ENCODE results near the gene CENPV.
"Not testable (repeated sequence)": the region's sequence is repeated elsewhere in the genome, so short reads cannot be mapped to it uniquely, and the experiment has no call there.

The CENPV gene

GRCh38 chr17:16353317-16354174, at the start of gene CENPV:
CENPV (minus strand) TSS chr17:16353469; CDS start chr17:16353436, 33 bp downstream.
- Histone ChIP-seq H3K27ac (ENCODE audit: low read depth, low read length, poor library complexity, severe bottlenecking) (peak within 1 kb of the TSS; percentile 91), H3K4me1 (ENCODE audit: insufficient read depth, low read length, severe bottlenecking) (peaks cover 41% of the 10 kb centered on the region), H2AFZ (ENCODE audit: low read length) (peak within 1 kb of the TSS; percentile 93; the same call in 1 of the 2 replicates), H3K79me2 (ENCODE audit: insufficient read depth, low read length) (peaks cover 32% of the 10 kb centered on the region), H3K36me3 (ENCODE audit: insufficient read depth, low read length) (peaks cover 15% of the 10 kb centered on the region), H3K4me3 (ENCODE audit: low read depth, low read length, poor library complexity, severe bottlenecking) (peak within 1 kb of the TSS; percentile 75), H3K27me3 (ENCODE audit: insufficient read depth, low read length) (no peaks in the 10 kb centered on the region), H3K9ac (ENCODE audit: low read length) (peak within 1 kb of the TSS; percentile 95), H3K4me2 (ENCODE audit: low read length) (peak within 1 kb of the TSS; percentile 87), H3K9me3 (ENCODE audit: low read length) (no peaks in the 10 kb centered on the region), H3K9me2 (ENCODE audit: low read depth, low read length) (no peaks in the 10 kb centered on the region), H3F3A (ENCODE audit: insufficient read depth, low read length) (0 out of 2 replicates have a peak, but pooled peaks cover 8% of the 10 kb centered on the region), H4K20me1 (ENCODE audit: insufficient read depth, low read length) (no peaks in the 10 kb centered on the region)
- no peak for TF ChIP-seq EZH2 (IDR thresholded peaks at IDR 0.05; ENCODE audit: borderline replicate concordance, low read length)
- TF ChIP-seq CTCF (IDR thresholded peaks at IDR 0.05; ENCODE audit: low read length) = no peak

- Histone ChIP-seq H3F3A (ENCODE audit: insufficient read depth, low read length) (no peaks in the 10 kb centered on the region), H3K9me2 (ENCODE audit: low read depth, low read length) (no peaks in the 10 kb centered on the region), H2AFZ (ENCODE audit: low read length) (0 out of 2 replicates have a peak overlapping the region, but pooled peaks have one; percentile 32), H3K4me2 (ENCODE audit: low read length) (peak overlapping the region; percentile 64), H3K9me3 (ENCODE audit: low read length) (no peaks in the 10 kb centered on the region), H3K79me2 (ENCODE audit: insufficient read depth, low read length) (no peaks in the 10 kb centered on the region), H3K27ac (ENCODE audit: low read depth, low read length, poor library complexity, severe bottlenecking) (peak overlapping the region; percentile 95), H3K4me1 (ENCODE audit: insufficient read depth, low read length, severe bottlenecking) (peaks cover 37% of the 10 kb centered on the region), H3K4me3 (ENCODE audit: low read depth, low read length, poor library complexity, severe bottlenecking) (peak overlapping the region; percentile 41), H3K36me3 (ENCODE audit: insufficient read depth, low read length) (no peaks in the 10 kb centered on the region), H3K9ac (ENCODE audit: low read length) (peak overlapping the region; percentile 55; the same call in 1 of the 2 replicates), H4K20me1 (ENCODE audit: insufficient read depth, low read length) (no peaks in the 10 kb centered on the region), H3K27me3 (ENCODE audit: insufficient read depth, low read length) (no peaks in the 10 kb centered on the region)
- TF ChIP-seq EZH2 (IDR thresholded peaks at IDR 0.05; ENCODE audit: borderline replicate concordance, low read length) (no peak), CTCF (IDR thresholded peaks at IDR 0.05; ENCODE audit: low read length) (no peak)
Observed at GRCh38 chr17:16398270-16399267, 45.3 kb upstream of the CENPV start.

GRCh38 chr17:16396693-16397092, 43.4 kb upstream of the CENPV start:
- H2AFZ ChIP-seq (ENCODE audit: low read length); H3K9me2 ChIP-seq (ENCODE audit: low read depth, low read length); H3K4me3 ChIP-seq (ENCODE audit: low read depth, low read length, poor library complexity, severe bottlenecking); H3K36me3 ChIP-seq (ENCODE audit: insufficient read depth, low read length); H3K27me3 ChIP-seq (ENCODE audit: insufficient read depth, low read length); H3K79me2 ChIP-seq (ENCODE audit: insufficient read depth, low read length); H3K4me2 ChIP-seq (ENCODE audit: low read length); H3K9ac ChIP-seq (ENCODE audit: low read length); H3F3A ChIP-seq (ENCODE audit: insufficient read depth, low read length); H3K9me3 ChIP-seq (ENCODE audit: low read length); H4K20me1 ChIP-seq (ENCODE audit: insufficient read depth, low read length): not testable (repeated sequence)
- Histone ChIP-seq H3K27ac (ENCODE audit: low read depth, low read length, poor library complexity, severe bottlenecking) (peak overlapping the region; percentile 95), H3K4me1 (ENCODE audit: insufficient read depth, low read length, severe bottlenecking) (peaks cover 37% of the 10 kb centered on the region)

GRCh38 chr17:16395887-16396286, 42.6 kb upstream of the CENPV start:
- peaks cover 37% of the 10 kb centered on the region for H3K4me1 ChIP-seq (ENCODE audit: insufficient read depth, low read length, severe bottlenecking)
- H3K79me2 ChIP-seq (ENCODE audit: insufficient read depth, low read length); H3K27me3 ChIP-seq (ENCODE audit: insufficient read depth, low read length); H3K36me3 ChIP-seq (ENCODE audit: insufficient read depth, low read length); H3K9me2 ChIP-seq (ENCODE audit: low read depth, low read length); H3K9me3 ChIP-seq (ENCODE audit: low read length); H3K9ac ChIP-seq (ENCODE audit: low read length); H2AFZ ChIP-seq (ENCODE audit: low read length); H3K4me2 ChIP-seq (ENCODE audit: low read length); H3K4me3 ChIP-seq (ENCODE audit: low read depth, low read length, poor library complexity, severe bottlenecking); H3F3A ChIP-seq (ENCODE audit: insufficient read depth, low read length); H4K20me1 ChIP-seq (ENCODE audit: insufficient read depth, low read length): not testable (repeated sequence)
- H3K27ac ChIP-seq (ENCODE audit: low read depth, low read length, poor library complexity, severe bottlenecking) = peak overlapping the region; percentile 95

GRCh38 chr17:16392491-16392890, 39.2 kb upstream of the CENPV start:
- H2AFZ ChIP-seq (ENCODE audit: low read length); H3K9me3 ChIP-seq (ENCODE audit: low read length); H3K36me3 ChIP-seq (ENCODE audit: insufficient read depth, low read length); H3K9me2 ChIP-seq (ENCODE audit: low read depth, low read length); H4K20me1 ChIP-seq (ENCODE audit: insufficient read depth, low read length); H3K27me3 ChIP-seq (ENCODE audit: insufficient read depth, low read length); H3K9ac ChIP-seq (ENCODE audit: low read length); H3K4me3 ChIP-seq (ENCODE audit: low read depth, low read length, poor library complexity, severe bottlenecking); H3K79me2 ChIP-seq (ENCODE audit: insufficient read depth, low read length); H3K4me2 ChIP-seq (ENCODE audit: low read length); H3F3A ChIP-seq (ENCODE audit: insufficient read depth, low read length); H3K27ac ChIP-seq (ENCODE audit: low read depth, low read length, poor library complexity, severe bottlenecking): not testable (repeated sequence)
- peaks cover 23% of the 10 kb centered on the region for H3K4me1 ChIP-seq (ENCODE audit: insufficient read depth, low read length, severe bottlenecking)
